ENCODE data around the gene SMAD3.

SMAD3 gene

GRCh38 chr15:67080118-67080899, 14.9 kb downstream of the SMAD3 start:
- in situ Hi-C loops (cut with MboI; ENCODE audit: low sequenced_read_pairs), result no loop called here

GRCh38 chr15:67080900-67081431, 15.6 kb downstream of the SMAD3 start:
- in situ Hi-C loops (cut with MboI; ENCODE audit: low sequenced_read_pairs), result no loop called here

- in situ Hi-C loops (cut with MboI; ENCODE audit: low sequenced_read_pairs), result no loop called here
These were observed 16.7 kb downstream of the SMAD3 start for GRCh38 chr15:67082007-67082536.

- in situ Hi-C loops (cut with MboI; ENCODE audit: low sequenced_read_pairs), result no loop called here
These were observed 17.8 kb downstream of the SMAD3 start for GRCh38 chr15:67083135-67083762.

GRCh38 chr15:67084561-67084960, 19.2 kb downstream of the SMAD3 start:
- in situ Hi-C loops (cut with MboI; ENCODE audit: low sequenced_read_pairs), result no loop called here

- in situ Hi-C loops (cut with MboI; ENCODE audit: low sequenced_read_pairs), result no loop called here
These were observed 19.9 kb downstream of the SMAD3 start for GRCh38 chr15:67085237-67085817.

- in situ Hi-C loops (cut with MboI; ENCODE audit: low sequenced_read_pairs), result no loop called here
These were observed 20.6 kb downstream of the SMAD3 start for GRCh38 chr15:67085818-67086636.

- in situ Hi-C loops (cut with MboI; ENCODE audit: low sequenced_read_pairs), result no loop called here
These were observed 21.2 kb downstream of the SMAD3 start for GRCh38 chr15:67086637-67086914.

GRCh38 chr15:67087507-67088172, 22.2 kb downstream of the SMAD3 start:
- in situ Hi-C loops (cut with MboI; ENCODE audit: low sequenced_read_pairs), result no loop called here

- in situ Hi-C loops (cut with MboI; ENCODE audit: low sequenced_read_pairs), result no loop called here
These were observed 24.1 kb downstream of the SMAD3 start for GRCh38 chr15:67089217-67090193.

- in situ Hi-C loops (cut with MboI; ENCODE audit: low sequenced_read_pairs), result no loop called here
These were observed 25.1 kb downstream of the SMAD3 start for GRCh38 chr15:67090297-67091070.

GRCh38 chr15:67091071-67091979, 25.9 kb downstream of the SMAD3 start:
- in situ Hi-C loops (cut with MboI; ENCODE audit: low sequenced_read_pairs), result no loop called here

GRCh38 chr15:67091980-67092677, 26.7 kb downstream of the SMAD3 start:
- in situ Hi-C loops (cut with MboI; ENCODE audit: low sequenced_read_pairs), result no loop called here

- in situ Hi-C loops (cut with MboI; ENCODE audit: low sequenced_read_pairs), result no loop called here
These were observed 27.5 kb downstream of the SMAD3 start for GRCh38 chr15:67092752-67093503.

GRCh38 chr15:67093504-67093862, 28.1 kb downstream of the SMAD3 start:
- in situ Hi-C loops (cut with MboI; ENCODE audit: low sequenced_read_pairs), result no loop called here

Measured in HL-60/S4 treated with phorbol 12-myristate 13-acetate at 8.2 ng/mL for 4 days and 3 days (cell line).